Peyer's patch (tissue), 4 donors: ENCODE measurements around the gene GP1BB.

Source experiments
- CTCF ChIP-seq, 6 experiments: fragments of 450-650 bp in 4 of 6; fragments of 200-600 bp in 2 of 6; sonication (generic) in 1 of 6; IDR thresholded peaks; one replicate each; pipeline ENCODE4 v1.5.1; 2017 to 2019; ENCODE audit warnings: antibody characterized with exemption in 6 of 6, mild to moderate bottlenecking in 3 of 6, moderate library complexity in 1 of 6
- POLR2A ChIP-seq, 2 donors: fragments of 450-650 bp; IDR thresholded peaks; one replicate each; pipeline ENCODE4 v1.5.1; 2017; ENCODE audit warnings: antibody characterized with exemption in 2 of 2, mild to moderate bottlenecking in 2 of 2, moderate library complexity in 2 of 2

- TF ChIP-seq CTCF (IDR thresholded peaks at IDR 0.05) (no peak), POLR2A (IDR thresholded peaks at IDR 0.05) (no peak)
Observed at GRCh38 chr22:19689408-19689807, 33.9 kb upstream of the GP1BB start.
